CD4-positive, alpha-beta T cell (primary cell): ENCODE results near the gene PHLDA2. TPM values are rescaled to one million over a fixed set of nuclear protein-coding genes. Genes with fewer than 3 reads are reported as not detected.

Experiments
- ATAC-seq: fragments of 200-7000 bp; cut with Tn5 transposase; one replicate; pipeline ENCODE4 v1.10.0; 2022; ENCODE audit warnings: mild to moderate bottlenecking; ENCODE audit not compliant: poor library complexity
- CTCF ChIA-PET: fragments of 350-600 bp; sonication (Branson Sonifier 250); formaldehyde crosslinking; loops from one replicate; lab custom pipeline; 2021; ENCODE audit warnings: antibody characterized with exemption, inconsistent platforms; lab: Charles Lee
- POLR2A ChIA-PET: fragments of 350-600 bp; sonication (Branson Sonifier 250); formaldehyde crosslinking; loops from one replicate; lab custom pipeline; 2021; ENCODE audit warnings: antibody characterized with exemption, inconsistent platforms; lab: Charles Lee
- DNase-seq, 14 experiments: peaks; one replicate each; pipeline ENCODE4 v3.0.0-alpha.2; 2013 to 2020; ENCODE audit warnings: mixed read lengths in 2 of 14
- H3K27ac ChIP-seq, 2 donors: one replicate each; pipeline versions ENCODE4 v1.5.1 to v1.7.0; 2013; ENCODE audit warnings: low read length in 2 of 2, low read depth in 1 of 2, mild to moderate bottlenecking in 1 of 2
- H3K27me3 ChIP-seq, 2 experiments: 1 replicate in 1 of 2; 2 replicates in 1 of 2; pipeline versions ENCODE4 v1.6.1 to v1.7.0; 2013; ENCODE audit warnings: low read length in 2 of 2, control low read depth in 1 of 2, mild to moderate bottlenecking in 1 of 2, moderate library complexity in 1 of 2; ENCODE audit not compliant: insufficient read depth in 2 of 2, control insufficient read depth in 1 of 2
- H3K36me3 ChIP-seq: one replicate; pipeline ENCODE4 v1.6.1; 2013; ENCODE audit warnings: low read length, control low read depth; ENCODE audit not compliant: insufficient read depth
- H3K4me1 ChIP-seq: one replicate; pipeline ENCODE4 v1.6.1; 2013; ENCODE audit warnings: low read length, control low read depth; ENCODE audit not compliant: insufficient read depth
- H3K4me3 ChIP-seq: one replicate; pipeline ENCODE4 v1.5.1; 2013; ENCODE audit warnings: mild to moderate bottlenecking, low read length, moderate library complexity
- H3K9me3 ChIP-seq, 2 experiments: 1 replicate in 1 of 2; 2 replicates in 1 of 2; pipeline versions ENCODE4 v1.6.1 to v1.7.0; 2013; ENCODE audit warnings: low read length in 2 of 2, mild to moderate bottlenecking in 2 of 2, control low read depth in 1 of 2, moderate library complexity in 1 of 2; ENCODE audit not compliant: control insufficient read depth in 1 of 2, insufficient read depth in 1 of 2
- H3K27ac Mint-ChIP-seq: one replicate; pipeline ENCODE4 v1.8.0; 2020; ENCODE audit warnings: mixed read lengths
- H3K27me3 Mint-ChIP-seq: one replicate; pipeline ENCODE4 v1.8.0; 2021; ENCODE audit warnings: mixed read lengths
- H3K36me3 Mint-ChIP-seq: one replicate; pipeline ENCODE4 v1.8.0; 2021; ENCODE audit warnings: low read depth, mixed read lengths
- H3K4me1 Mint-ChIP-seq: one replicate; pipeline ENCODE4 v1.8.0; 2021; ENCODE audit warnings: low read depth, mixed read lengths
- H3K4me3 Mint-ChIP-seq: one replicate; pipeline ENCODE4 v1.8.0; 2020; ENCODE audit warnings: mild to moderate bottlenecking, mixed read lengths
- H3K9me3 Mint-ChIP-seq: one replicate; pipeline ENCODE4 v1.8.0; 2020; ENCODE audit warnings: mixed read lengths
- intact Hi-C, 2 experiments: fragments of 100-400 bp; cut with DNase I in 1 of 2; cut with micrococcal nuclease in 1 of 2; formaldehyde crosslinking; loops; one replicate each; pipeline versions ENCODE4 v1.15.1 to v1.9.0; 2023 to 2025; cut with DNase I, micrococcal nuclease
- total RNA-seq, 174 experiments: library from RNA in 2 of 174; stranded (reverse) in 2 of 174; gene quantifications; one replicate each; pipeline ENCODE4 v1.2.3 and lab custom pipeline; 2021 to 2026
- TF ChIP-seq, protein P1 (sequence below): fragments of 200-600 bp; IDR thresholded peaks from one replicate; pipeline ENCODE4 v1.8.0; 2022; ENCODE audit warnings: antibody characterized with exemption, mild to moderate bottlenecking

The PHLDA2 gene
- total RNA-seq, 2 experiments from 2014 or later = 1.1 to 1.3 TPM

DNA sequence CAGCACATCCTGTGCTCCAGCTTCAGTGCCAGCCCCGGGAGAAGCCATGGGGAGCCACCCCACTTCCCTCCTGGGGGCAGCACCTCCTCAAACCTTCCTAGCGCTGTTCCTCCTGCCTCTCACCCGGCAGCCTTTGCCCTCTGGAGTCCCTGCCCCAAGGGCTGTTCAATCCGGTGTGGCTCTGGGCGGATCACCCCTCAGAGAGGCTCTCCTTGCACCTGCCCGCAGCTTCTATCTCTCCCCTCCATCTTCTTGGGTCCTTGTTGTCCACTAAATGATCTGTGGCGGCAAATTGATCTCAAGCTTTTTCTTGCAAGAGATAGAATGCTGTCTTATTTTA, 25.6 kb downstream of the PHLDA2 start:
- Mint-ChIP-seq H3K4me1 (peaks cover 39% of the 10 kb centered on the region), H3K36me3 (peaks cover 5% of the 10 kb centered on the region), H3K27me3 (no peaks in the 10 kb centered on the region), H3K9me3 (no peaks in the 10 kb centered on the region), H3K4me3 (peak overlapping the region; percentile 75), H3K27ac (no peak overlapping the region)
- peaks cover 0 to 5% of the 10 kb centered on the region in 2 experiments for H3K9me3 ChIP-seq
- no peak for ATAC-seq
- intact Hi-C loops = loop anchor here in 1 of 2 experiments (2.0 to 5.0 kb wide), 3 partner anchors 17 to 153 kb away; partner anchors contain the start of genes CARS1 and NAP1L4
- peaks cover 41% of the 10 kb centered on the region for H3K4me1 ChIP-seq
- no peak overlapping the region for H3K4me3 ChIP-seq
- peaks cover 3% of the 10 kb centered on the region for H3K36me3 ChIP-seq
- ChIA-PET CTCF (interaction anchor here (3.0 kb wide), 1 partner anchor 11 kb away, joined by 13 read pairs; no protein-coding TSS in a partner anchor), POLR2A (no interaction called here)
- TF ChIP-seq, protein P1, sequence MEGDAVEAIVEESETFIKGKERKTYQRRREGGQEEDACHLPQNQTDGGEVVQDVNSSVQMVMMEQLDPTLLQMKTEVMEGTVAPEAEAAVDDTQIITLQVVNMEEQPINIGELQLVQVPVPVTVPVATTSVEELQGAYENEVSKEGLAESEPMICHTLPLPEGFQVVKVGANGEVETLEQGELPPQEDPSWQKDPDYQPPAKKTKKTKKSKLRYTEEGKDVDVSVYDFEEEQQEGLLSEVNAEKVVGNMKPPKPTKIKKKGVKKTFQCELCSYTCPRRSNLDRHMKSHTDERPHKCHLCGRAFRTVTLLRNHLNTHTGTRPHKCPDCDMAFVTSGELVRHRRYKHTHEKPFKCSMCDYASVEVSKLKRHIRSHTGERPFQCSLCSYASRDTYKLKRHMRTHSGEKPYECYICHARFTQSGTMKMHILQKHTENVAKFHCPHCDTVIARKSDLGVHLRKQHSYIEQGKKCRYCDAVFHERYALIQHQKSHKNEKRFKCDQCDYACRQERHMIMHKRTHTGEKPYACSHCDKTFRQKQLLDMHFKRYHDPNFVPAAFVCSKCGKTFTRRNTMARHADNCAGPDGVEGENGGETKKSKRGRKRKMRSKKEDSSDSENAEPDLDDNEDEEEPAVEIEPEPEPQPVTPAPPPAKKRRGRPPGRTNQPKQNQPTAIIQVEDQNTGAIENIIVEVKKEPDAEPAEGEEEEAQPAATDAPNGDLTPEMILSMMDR = no peak
- no peak overlapping the region for H3K27ac ChIP-seq
- no peaks in the 10 kb centered on the region for H3K27me3 ChIP-seq
- no peak for DNase-seq

DNA sequence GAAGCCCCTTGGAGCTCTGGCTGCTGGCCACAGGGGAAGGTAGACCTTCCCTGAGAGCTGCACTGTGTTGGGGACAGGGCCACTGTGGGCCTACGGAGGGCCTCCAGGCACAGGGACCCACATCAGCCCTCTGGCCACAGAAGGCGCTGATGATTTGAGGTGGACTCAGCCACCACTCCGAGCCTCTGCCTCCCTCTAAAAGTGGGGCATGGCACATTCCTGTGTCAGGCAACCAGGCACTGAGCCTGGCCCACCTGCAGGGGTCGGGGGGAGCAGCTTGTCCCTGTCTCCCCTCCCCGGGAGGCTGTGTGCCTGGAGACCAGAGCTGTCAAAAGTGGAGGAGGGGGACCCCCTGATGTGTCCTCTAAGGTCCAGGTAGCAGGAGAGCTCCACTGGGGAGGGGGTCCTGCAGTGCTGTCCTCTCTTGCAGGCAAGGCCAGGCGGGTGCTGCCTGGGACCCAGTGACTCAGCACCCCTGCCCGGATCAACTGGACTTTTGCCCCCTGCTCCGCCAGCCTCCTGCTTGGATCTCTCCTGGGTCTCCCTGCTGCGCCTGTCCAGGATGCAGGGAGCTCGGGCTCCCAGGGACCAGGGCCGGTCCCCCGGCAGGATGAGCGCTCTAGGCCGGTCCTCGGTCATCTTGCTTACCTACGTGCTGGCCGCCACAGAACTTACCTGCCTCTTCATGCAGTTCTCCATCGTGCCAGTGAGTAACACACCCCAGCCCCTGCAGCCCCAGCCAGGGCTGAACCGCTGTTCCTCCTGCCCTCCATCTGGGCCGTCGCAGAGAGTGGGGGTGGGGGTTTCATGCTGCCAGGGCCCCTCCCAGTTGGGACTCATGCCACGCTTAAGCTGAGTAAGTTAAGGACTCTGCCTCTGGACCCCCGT, 26.2 kb downstream of the PHLDA2 start:
- DNase-seq (no peak), ATAC-seq (no peak)
- Mint-ChIP-seq H3K27me3 (no peaks in the 10 kb centered on the region), H3K4me1 (peaks cover 45% of the 10 kb centered on the region), H3K9me3 (no peaks in the 10 kb centered on the region), H3K36me3 (peaks cover 5% of the 10 kb centered on the region), H3K27ac (peak overlapping the region; percentile 44), H3K4me3 (peak overlapping the region; percentile 79)
- Histone ChIP-seq H3K36me3 (peaks cover 3% of the 10 kb centered on the region), H3K9me3 (peaks cover 0 to 5% of the 10 kb centered on the region in 2 experiments), H3K4me1 (peaks cover 48% of the 10 kb centered on the region), H3K27me3 (no peaks in the 10 kb centered on the region), H3K4me3 (peak overlapping the region; percentile 69), H3K27ac (no peak overlapping the region)
- ChIA-PET CTCF (interaction anchor here (1.2 to 3.0 kb wide), 3 partner anchors 11 to 26 kb away, joined by 3 to 13 read pairs (median 7); partner anchors contain the start of gene PHLDA2), POLR2A (interaction anchor here (0.8 to 3.2 kb wide), 4 partner anchors 11 to 370 kb away, joined by 3 to 18 read pairs (median 4); partner anchors contain the start of gene CDKN1C)
- TF ChIP-seq, protein P1 = no peak
- intact Hi-C loops = loop anchor here in 1 of 2 experiments (2.0 to 5.0 kb wide), 3 partner anchors 16 to 154 kb away; partner anchors contain the start of genes CARS1 and NAP1L4

DNA sequence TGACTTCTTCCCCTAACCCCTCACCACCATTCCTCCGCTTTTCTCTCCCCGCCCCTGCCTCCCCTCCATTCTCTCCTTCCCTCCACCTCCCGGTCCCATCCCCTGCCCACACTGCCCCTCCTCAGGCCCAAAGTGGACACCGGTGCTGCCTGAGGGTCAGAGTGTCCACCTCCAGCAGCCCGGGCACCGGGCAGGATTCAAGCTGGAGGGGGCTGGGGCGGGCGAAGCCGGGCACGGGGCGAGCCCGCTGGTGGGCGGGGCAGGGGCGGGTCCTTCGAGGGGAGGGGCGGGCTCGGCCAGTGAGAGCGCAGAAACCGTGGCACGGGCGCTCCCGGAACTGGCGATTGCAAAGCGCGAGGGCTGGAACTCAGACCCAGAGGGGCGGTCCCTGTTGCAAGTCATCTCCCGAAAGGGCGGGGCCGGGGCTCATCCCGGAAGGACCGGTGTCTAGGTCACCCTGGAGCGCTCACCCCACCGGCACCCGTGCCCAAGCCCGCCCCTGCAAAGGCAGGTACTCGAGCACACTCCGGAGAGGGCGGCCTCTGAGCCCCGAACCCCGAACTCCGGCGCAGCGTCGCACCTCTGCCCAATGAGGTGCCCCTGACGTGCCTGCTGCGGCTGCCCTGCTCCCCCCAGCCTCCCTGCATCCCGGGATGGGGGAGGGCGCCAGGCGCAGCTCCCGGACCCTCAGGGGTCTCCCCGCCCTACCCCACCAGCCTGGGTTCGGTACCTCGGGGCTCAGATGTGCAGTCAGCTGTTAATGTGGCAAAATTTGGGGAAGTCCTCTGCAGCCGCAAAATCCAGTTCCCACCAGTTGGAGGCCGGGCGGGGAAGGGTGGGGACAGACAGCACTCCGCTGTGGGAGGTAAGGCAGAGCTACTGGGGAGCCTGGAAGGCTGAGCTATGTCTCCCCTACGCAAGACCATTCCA, 27.1 kb downstream of the PHLDA2 start:
- no peaks in the 10 kb centered on the region for H3K9me3 Mint-ChIP-seq
- peak overlapping the region; percentile 69 for H3K4me3 ChIP-seq
- peak overlapping the region; percentile 44 for H3K27ac Mint-ChIP-seq
- POLR2A ChIA-PET = interaction anchor here (0.8 to 3.2 kb wide), 5 partner anchors 10 to 369 kb away, joined by 3 to 18 read pairs (median 4); partner anchors contain the start of gene CDKN1C
- intact Hi-C loops = loop anchor here in 1 of 2 experiments (2.0 to 5.0 kb wide), 3 partner anchors 15 to 155 kb away; partner anchors contain the start of genes CARS1 and NAP1L4
- H3K9me3 ChIP-seq = peaks cover 0 to 5% of the 10 kb centered on the region in 2 experiments
- H3K27me3 Mint-ChIP-seq = no peaks in the 10 kb centered on the region
- peaks cover 5% of the 10 kb centered on the region for H3K36me3 Mint-ChIP-seq
- H3K4me1 ChIP-seq = peaks cover 54% of the 10 kb centered on the region
- peak; percentile 83 for ATAC-seq
- no peaks in the 10 kb centered on the region for H3K27me3 ChIP-seq
- H3K36me3 ChIP-seq = peaks cover 3% of the 10 kb centered on the region
- TF ChIP-seq, protein P1 = no peak
- H3K4me1 Mint-ChIP-seq = peaks cover 49% of the 10 kb centered on the region
- DNase-seq = peak; percentile 71 to 96 (median 87)
- H3K4me3 Mint-ChIP-seq = peak overlapping the region; percentile 86
- H3K27ac ChIP-seq = peak overlapping the region; percentile 18 to 50
- CTCF ChIA-PET = interaction anchor here (1.2 to 3.0 kb wide), 3 partner anchors 10 to 27 kb away, joined by 3 to 13 read pairs (median 7); partner anchors contain the start of gene PHLDA2
